GM23248 (cell line): ENCODE data around the gene NDC1. TPM values are rescaled to one million over a fixed set of nuclear protein-coding genes. Genes with fewer than 3 reads are reported as not detected.
"Not testable (repeated sequence)": the region's sequence is repeated elsewhere in the genome, so short reads cannot be mapped to it uniquely, and the experiment has no call there.

ENCODE experiments used
- DNase-seq: peaks from one replicate; pipeline ENCODE4 v3.0.0-alpha.2; 2015
- H2AFZ ChIP-seq: fragments of 200-600 bp; sonication (generic); 2 replicates; pipeline ENCODE4 v1.6.1; 2016; ENCODE audit warnings: antibody characterized with exemption
- H3F3A ChIP-seq: fragments of 200-600 bp; sonication (generic); 2 replicates; pipeline ENCODE4 v1.6.1; 2016; ENCODE audit warnings: mild to moderate bottlenecking, antibody characterized with exemption, mixed run types; ENCODE audit not compliant: insufficient read depth
- H3K27ac ChIP-seq: fragments of 200-600 bp; sonication (generic); 2 replicates; pipeline ENCODE4 v1.5.1; 2016; ENCODE audit warnings: mild to moderate bottlenecking
- H3K27me3 ChIP-seq: fragments of 200-600 bp; sonication (generic); replicated peaks from 2 replicates; pipeline ENCODE4 v1.6.1; 2016; ENCODE audit warnings: mild to moderate bottlenecking; ENCODE audit not compliant: insufficient read depth
- H3K36me3 ChIP-seq: fragments of 200-600 bp; sonication (generic); 2 replicates; pipeline ENCODE4 v1.6.1; 2016; ENCODE audit warnings: low read depth, mild to moderate bottlenecking
- H3K4me1 ChIP-seq: fragments of 200-600 bp; sonication (generic); 2 replicates; pipeline ENCODE4 v1.6.1; 2016; ENCODE audit warnings: mild to moderate bottlenecking; ENCODE audit not compliant: insufficient read depth
- H3K4me2 ChIP-seq: fragments of 200-600 bp; sonication (generic); one replicate; pipeline ENCODE4 v1.6.1; 2016; ENCODE audit warnings: mild to moderate bottlenecking; ENCODE audit not compliant: unreplicated experiment
- H3K4me3 ChIP-seq: fragments of 200-600 bp; sonication (generic); 2 replicates; pipeline ENCODE4 v1.5.1; 2016; ENCODE audit warnings: mild to moderate bottlenecking
- H3K79me2 ChIP-seq: fragments of 200-600 bp; sonication (generic); 2 replicates; pipeline ENCODE4 v1.6.1; 2016; ENCODE audit warnings: mild to moderate bottlenecking; ENCODE audit not compliant: insufficient read depth
- H3K9ac ChIP-seq: fragments of 200-600 bp; sonication (generic); 2 replicates; pipeline ENCODE4 v1.6.1; 2016; ENCODE audit warnings: mild to moderate bottlenecking
- H3K9me2 ChIP-seq: fragments of 200-600 bp; sonication (generic); 2 replicates; pipeline ENCODE4 v1.6.1; 2016; ENCODE audit warnings: mixed run types, mild to moderate bottlenecking, moderate library complexity; ENCODE audit not compliant: insufficient read depth
- H3K9me3 ChIP-seq: fragments of 200-600 bp; sonication (generic); one replicate; pipeline ENCODE4 v1.6.1; 2017; ENCODE audit warnings: low read depth
- H4K20me1 ChIP-seq: fragments of 200-600 bp; sonication (generic); 2 replicates; pipeline ENCODE4 v1.6.0; 2016; ENCODE audit not compliant: insufficient read depth
- EZH2 ChIP-seq: fragments of 200-600 bp; sonication (generic); IDR thresholded peaks from 2 replicates; pipeline ENCODE4 v1.6.1; 2018; ENCODE audit warnings: antibody characterized with exemption, mild to moderate bottlenecking; ENCODE audit not compliant: insufficient read depth, poor library complexity, severe bottlenecking
- EZH2phosphoT487 ChIP-seq: fragments of 200-600 bp; sonication (generic); IDR thresholded peaks from 2 replicates; pipeline ENCODE4 v1.6.1; 2018; ENCODE audit warnings: antibody characterized with exemption, moderate library complexity, mild to moderate bottlenecking, low read depth; ENCODE audit not compliant: insufficient read depth
- WGBS, 2 experiments: methylation state at CpG; one replicate each; pipeline ENCODE4 v1.1.6; 2015 to 2017; ENCODE audit warnings: low lambda C conversion rate in 2 of 2, low coverage in 1 of 2; ENCODE audit errors: missing lambda C conversion rate in 2 of 2; 5-methylcytosine and 5-hydroxymethylcytosine counted together
- in situ Hi-C: fragments of 300-500 bp; cut with MboI; formaldehyde crosslinking; loops from 2 replicates; pipeline ENCODE4 v1.15.0; 2020
- polyA plus RNA-seq: library from polyadenylated mRNA; unstranded; fragments of >200 nt; fragmentation: Nextera tagmentation; extraction: Ambion mirVana; gene quantifications from 2 replicates; pipeline ENCODE4 v1.2.1, GENCODE V29; 2016
- total RNA-seq: library from RNA; depleted of rRNA; stranded (reverse); fragments of >200 nt; shearing (Covaris generic); gene quantifications from 2 replicates; pipeline ENCODE4 v1.2.3, GENCODE V29; 2014

The NDC1 gene
- total and polyA plus RNA-seq, 2 experiments from 2014 or later: 8.2 to 23.0 TPM

DNA sequence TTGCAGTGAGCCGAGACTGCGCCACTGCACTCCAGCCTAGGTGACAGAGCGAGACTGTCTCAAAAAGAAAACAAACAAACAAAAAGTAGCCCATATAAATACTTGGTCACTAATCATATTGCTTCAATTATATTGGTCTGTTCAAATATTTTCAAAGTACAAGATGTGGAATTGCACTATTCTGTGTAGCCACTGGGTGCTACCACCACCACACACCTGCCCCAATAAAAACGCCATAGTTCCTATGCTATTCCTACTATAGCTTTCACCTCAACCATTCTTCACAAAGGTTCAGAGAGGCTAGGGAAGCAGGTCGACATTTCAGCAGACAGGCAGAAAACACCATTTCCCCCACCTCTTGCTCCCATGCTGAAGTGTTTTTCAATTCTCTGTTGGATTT, 16.7 kb downstream of the NDC1 start:
- Histone ChIP-seq H3F3A (no peaks in the 10 kb centered on the region), H3K4me2 (no peak overlapping the region), H3K27me3 (no peaks in the 10 kb centered on the region), H3K79me2 (no peaks in the 10 kb centered on the region), H3K4me1 (no peaks in the 10 kb centered on the region), H3K36me3 (no peaks in the 10 kb centered on the region), H2AFZ (no peak overlapping the region), H3K9me3 (no peaks in the 10 kb centered on the region), H3K4me3 (no peak overlapping the region), H4K20me1 (no peaks in the 10 kb centered on the region), H3K9ac (no peak overlapping the region), H3K9me2 (no peaks in the 10 kb centered on the region), H3K27ac (no peak overlapping the region)
- WGBS, 2 experiments: 97 to 99% methylated on average over 5 of the region's 5 CpGs
- no peak for DNase-seq
- TF ChIP-seq EZH2 (no peak), EZH2phosphoT487 (no peak)
- in situ Hi-C loops: no loop called here

DNA sequence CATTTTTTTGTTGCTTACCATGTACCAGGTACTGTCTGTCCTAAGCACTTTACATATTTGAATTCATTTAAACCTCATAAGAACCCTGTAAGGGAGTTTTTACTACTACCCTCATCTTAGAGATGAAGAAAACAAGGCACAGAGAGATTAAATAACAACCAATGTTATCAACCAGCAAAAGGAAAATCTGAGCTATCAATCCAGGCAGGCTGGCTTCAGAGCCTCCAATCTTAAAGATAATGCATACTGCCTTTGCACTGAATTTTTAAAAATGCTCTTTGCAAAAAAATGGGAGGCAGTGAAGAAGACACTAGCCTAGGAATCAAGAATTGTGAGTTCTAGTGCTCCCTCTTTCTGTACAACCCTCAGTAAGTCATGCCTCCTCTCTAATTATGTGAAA, 18.7 kb downstream of the NDC1 start:
- H3K9me2 ChIP-seq: no peaks in the 10 kb centered on the region
- no peaks in the 10 kb centered on the region for H3F3A ChIP-seq
- H3K27ac ChIP-seq: no peak overlapping the region
- no peak overlapping the region for H2AFZ ChIP-seq
- H3K36me3 ChIP-seq: no peaks in the 10 kb centered on the region; the same call in 1 of the 2 replicates
- H3K4me2 ChIP-seq: no peak overlapping the region
- no peaks in the 10 kb centered on the region for H3K27me3 ChIP-seq
- H3K4me3 ChIP-seq: no peak overlapping the region
- no peak for TF ChIP-seq EZH2
- no peak for TF ChIP-seq EZH2phosphoT487
- no peaks in the 10 kb centered on the region for H3K4me1 ChIP-seq
- H3K9ac ChIP-seq: no peak overlapping the region
- in situ Hi-C loops: no loop called here
- H4K20me1 ChIP-seq: no peaks in the 10 kb centered on the region
- DNase-seq: no peak
- H3K9me3 ChIP-seq: no peaks in the 10 kb centered on the region
- no peaks in the 10 kb centered on the region for H3K79me2 ChIP-seq

DNA sequence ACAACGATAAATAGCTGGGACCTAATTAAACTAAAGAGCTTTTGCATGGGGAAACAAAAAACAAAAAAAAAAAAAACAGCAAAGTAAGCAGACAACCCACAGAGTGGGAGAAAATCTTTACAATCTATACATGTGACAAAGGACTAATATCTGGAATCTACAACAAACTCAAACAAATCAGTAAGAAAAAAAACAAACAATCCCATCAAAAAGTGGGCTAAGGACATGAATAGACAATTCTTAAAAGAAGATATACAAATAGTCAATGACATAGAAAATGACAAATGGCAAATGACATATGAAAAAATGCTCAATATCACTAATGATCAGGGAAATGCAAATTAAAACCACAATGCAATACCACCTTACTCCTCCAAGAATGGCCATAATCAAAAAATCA, 21.5 kb downstream of the NDC1 start:
- H3K9ac ChIP-seq, H3K9me3 ChIP-seq, H3K79me2 ChIP-seq, H4K20me1 ChIP-seq, H3K36me3 ChIP-seq, H2AFZ ChIP-seq, H3K27me3 ChIP-seq, H3F3A ChIP-seq, in situ Hi-C loops, DNase-seq, H3K4me2 ChIP-seq, H3K4me1 ChIP-seq, H3K4me3 ChIP-seq, H3K27ac ChIP-seq, H3K9me2 ChIP-seq: not testable (repeated sequence)
- WGBS, 2 experiments: 97 to 100% methylated on average over 1 of the region's 1 CpG

DNA sequence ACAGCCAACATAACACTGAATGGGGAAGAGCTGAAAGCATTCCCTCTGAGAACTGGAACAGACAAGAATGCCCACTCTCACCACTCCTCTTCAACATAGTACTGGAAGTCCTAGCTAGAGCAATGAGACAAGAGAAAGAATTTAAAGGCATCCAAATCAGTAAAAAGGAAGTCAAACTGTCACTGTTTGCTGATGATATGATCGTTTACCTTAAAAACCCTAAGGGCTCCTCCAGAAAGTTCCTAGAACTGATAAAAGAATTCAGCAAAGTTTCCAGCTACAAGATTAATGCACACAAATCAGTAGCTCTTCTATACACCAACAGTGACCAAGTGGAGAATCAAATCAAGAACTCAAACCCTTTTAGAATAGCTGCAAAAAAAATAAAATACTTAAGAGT, 22.6 kb downstream of the NDC1 start:
- H3K9me2 ChIP-seq, H3F3A ChIP-seq, in situ Hi-C loops, H4K20me1 ChIP-seq, H3K4me2 ChIP-seq, H2AFZ ChIP-seq, H3K4me3 ChIP-seq, H3K9me3 ChIP-seq, DNase-seq, H3K4me1 ChIP-seq, H3K36me3 ChIP-seq, H3K27me3 ChIP-seq, H3K9ac ChIP-seq, H3K79me2 ChIP-seq, H3K27ac ChIP-seq: not testable (repeated sequence)
- WGBS, 2 experiments: 55 to 70% methylated on average over 1 of the region's 1 CpG

DNA sequence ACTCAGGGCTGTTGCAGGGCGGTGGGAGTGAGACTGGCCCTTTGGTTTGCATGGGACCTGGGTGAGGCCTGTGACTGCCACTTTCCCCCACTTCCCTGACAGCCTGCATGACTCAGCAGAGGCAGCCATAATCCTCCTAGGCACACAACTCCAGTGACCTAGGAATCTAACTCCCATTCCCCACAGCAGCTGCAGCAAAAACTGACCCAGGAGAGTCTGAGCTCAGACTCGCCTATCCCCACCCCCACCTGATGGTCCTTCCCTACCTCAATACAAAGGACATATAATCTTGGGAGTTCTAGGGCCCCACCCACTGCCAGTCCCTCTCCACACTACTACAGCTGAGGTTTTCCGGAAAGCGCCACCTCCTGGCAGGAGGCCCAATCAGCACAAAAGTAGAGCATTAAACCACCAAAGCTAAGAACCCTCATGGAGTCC, 26.7 kb downstream of the NDC1 start:
- in situ Hi-C loops: no loop called here
- Histone ChIP-seq H3F3A (no peaks in the 10 kb centered on the region), H3K36me3 (peaks cover under 1% of the 10 kb centered on the region), H3K9me2 (no peaks in the 10 kb centered on the region), H3K4me1 (no peaks in the 10 kb centered on the region), H4K20me1 (no peaks in the 10 kb centered on the region), H3K4me3 (no peak overlapping the region), H3K27ac (no peak overlapping the region), H2AFZ (no peak overlapping the region), H3K27me3 (no peaks in the 10 kb centered on the region), H3K4me2 (no peak overlapping the region), H3K9ac (no peak overlapping the region), H3K79me2 (no peaks in the 10 kb centered on the region), H3K9me3 (no peaks in the 10 kb centered on the region)
- no peak for DNase-seq
- TF ChIP-seq EZH2 (no peak), EZH2phosphoT487 (no peak)
- 96 to 100% methylated on average over 4 of the region's 4 CpGs for WGBS, 2 experiments
